NCI-H187 treated with DMSO at 0.1 percent for 48 hours (cell line): ENCODE measurements around the gene RNF126.
"Not testable (repeated sequence)": the region's sequence is repeated elsewhere in the genome, so short reads cannot be mapped to it uniquely, and the experiment has no call there.

Source experiments
- DNase-seq: peaks from one replicate; lab custom pipeline; 2025; lab: John Stamatoyannopoulos, UW

Gene RNF126

DNA sequence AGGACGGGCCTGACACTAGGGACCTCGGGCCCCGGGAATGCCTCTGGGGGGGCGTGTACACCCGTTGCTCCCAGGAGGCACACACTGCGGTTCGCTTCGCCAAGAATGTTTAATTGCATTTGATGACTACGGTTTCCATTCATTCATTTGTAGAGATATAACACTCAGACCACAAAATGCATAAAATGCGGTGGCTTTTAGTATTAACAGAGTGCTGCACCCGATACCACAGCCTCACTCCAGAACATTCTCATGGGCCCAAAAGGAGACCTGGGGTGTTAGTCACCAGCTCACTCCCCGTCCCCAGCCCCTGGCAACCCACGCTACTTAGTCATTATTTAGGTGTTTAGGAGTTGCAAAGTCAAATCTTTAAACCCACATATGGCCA is 51.5 kb downstream of the RNF126 start:
- no peak for DNase-seq

DNA sequence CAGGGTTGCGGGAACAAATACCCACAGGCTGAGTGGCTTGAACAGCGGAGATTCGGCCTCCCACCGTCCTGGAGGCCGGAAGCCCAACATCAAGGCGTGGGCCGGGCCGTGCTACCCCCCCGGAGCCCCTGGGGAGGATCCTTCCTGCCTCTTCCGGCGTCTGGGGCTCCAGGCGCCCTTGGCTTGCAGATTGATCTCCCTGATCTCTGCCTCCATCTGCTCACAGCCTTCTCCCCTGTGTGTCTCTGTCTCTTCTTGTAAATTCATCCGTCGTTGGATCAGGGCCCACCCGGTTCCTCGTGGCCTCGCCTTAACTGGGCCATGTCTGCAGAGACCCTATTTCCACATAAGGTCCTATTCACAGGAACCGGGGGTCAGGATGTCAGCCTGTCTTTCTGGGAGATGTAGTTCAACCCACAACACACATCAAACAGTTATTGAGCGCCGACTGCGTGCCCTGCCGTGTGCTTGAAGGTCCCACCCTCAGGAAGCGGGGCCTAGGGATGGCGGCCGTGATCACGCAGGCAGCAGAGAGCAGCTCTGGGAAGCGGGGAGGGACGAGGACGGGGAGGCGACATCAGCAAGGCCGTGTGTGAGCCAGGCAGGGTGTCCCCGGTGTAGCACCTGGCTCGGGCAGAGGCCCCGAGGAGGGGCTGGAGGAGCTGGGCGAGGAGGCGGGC is 52.1 kb downstream of the RNF126 start:
- no peak for DNase-seq

DNA sequence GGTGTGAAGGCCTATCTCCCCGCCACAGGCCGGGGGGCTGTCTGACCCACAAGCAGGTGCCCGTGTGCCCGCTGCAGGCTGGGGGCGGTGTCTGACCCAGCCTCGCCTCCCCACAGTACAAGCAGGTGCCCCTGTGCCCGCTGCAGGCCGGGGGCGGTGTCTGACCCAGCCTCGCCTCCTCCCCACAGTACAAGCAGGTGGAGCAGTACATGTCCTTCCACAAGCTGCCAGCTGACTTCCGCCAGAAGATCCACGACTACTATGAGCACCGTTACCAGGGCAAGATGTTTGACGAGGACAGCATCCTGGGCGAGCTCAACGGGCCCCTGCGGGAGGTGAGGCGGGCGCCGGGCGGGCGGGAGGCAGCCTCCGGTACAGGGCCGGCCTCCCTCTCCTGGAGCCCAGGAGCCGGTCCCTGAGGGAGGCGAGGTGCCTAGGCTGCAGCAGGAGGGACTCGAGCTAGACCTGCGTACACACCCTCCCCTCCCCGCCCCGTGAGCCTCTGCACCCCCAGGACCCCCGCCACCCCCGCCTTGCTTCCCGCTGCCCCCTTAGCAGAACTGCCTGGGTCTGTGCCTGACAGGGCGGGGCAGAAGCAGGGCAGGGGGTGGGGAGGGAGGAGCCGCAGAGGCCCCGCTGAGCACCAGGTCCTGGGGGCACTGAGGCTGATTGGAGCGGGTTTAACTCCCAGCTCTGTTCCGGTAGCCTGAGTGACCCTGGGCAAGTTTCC is 52.8 kb downstream of the RNF126 start:
- no peak for DNase-seq

DNA sequence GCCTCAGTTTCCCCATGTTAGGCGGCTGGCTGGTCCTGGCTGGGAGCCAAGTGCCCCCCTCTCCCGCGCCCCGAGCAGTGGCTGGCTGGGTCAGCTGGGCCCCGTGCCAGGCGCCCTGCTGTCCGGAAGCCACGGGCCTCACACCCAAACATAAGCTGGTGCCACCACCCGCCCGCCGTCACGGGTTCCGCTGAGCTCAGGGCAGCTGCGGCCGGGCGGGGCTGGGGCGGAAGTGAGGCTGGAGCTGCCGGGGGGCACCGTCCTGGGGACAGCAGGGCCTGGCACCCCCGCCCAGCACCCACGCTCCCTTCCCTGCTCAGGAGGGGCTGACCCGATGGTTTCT is 54.0 kb downstream of the RNF126 start:
- DNase-seq: no peak

DNA sequence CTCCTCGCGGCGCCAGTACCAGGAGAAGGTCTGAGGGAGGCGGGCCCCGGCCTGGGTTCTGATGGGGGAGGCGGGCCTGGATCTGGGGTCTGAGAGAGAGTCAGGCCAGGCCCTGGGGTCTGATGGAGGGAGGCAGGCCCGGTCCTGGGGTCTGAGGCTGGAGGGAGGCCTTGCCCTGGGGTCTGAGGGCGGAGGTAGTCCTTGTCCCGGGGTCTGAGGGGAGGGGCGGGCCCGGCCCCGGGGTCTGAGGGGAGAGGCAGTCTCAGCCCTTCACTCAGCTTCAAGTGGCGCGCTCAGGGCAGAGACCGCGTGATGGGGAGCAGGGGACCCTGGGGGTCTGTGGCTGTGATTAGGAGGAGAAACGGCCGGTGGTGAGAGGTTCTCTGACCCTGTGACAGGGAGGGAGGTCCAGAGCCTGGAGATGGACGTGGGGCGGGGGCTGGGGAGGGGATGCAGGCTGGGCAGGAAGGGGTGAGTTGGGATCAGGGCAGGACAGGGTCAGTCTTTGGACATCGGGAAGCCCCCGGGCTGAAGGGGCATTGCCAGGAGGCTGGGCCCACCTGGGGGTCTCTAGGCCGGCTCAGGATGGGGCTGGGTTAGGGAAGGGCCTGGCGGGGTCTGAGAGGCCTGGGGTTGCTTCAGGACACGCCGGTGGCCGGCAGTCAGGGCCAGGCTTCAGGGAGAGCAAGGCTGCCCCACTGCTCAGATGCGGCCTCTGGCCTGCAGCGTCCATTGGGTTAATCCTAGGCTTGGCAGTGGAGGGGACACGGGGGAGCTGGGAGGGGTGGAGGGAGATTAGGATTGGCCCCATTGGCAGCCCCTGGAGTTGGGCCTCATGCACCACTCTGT is 54.6 kb downstream of the RNF126 start:
- no peak for DNase-seq

DNA sequence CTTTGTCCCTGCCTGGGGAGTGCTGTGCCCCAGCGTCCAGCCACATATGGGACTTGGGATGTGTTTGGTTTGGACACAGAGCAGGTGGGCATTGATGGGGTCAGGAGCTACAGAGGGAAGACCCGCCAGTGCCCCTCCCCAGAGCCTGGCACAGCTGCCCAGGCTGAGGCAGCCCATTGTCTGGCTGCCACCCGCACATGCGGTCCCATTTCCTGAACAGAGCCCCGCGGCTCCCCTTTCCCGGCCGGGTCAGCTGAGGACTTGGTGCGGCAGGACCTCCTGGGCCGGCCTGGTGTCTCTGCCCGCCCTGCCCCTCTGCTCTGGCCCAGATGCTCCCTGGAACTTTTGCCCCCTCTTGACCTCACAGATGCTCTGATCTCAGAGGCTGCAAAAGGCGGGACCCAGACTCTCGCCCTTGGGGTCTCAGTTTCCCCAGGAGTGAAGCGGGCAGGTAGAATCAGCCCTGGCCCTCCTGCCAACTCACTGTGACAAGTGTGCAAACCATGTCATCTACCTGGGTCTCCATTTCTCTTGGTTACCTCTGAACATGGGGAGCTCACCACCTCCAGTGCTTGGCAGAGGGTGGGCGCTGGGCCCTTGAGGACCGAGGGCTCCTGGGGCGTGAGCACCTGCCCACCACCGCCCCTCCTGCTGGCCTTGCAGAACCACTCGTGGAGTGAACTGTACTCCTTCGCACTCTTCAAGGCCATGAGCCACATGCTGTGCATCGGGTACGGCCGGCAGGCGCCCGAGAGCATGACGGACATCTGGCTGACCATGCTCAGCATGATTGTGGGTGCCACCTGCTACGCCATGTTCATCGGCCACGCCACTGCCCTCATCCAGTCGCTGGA is 55.5 kb downstream of the RNF126 start:
- DNase-seq: no peak

DNA sequence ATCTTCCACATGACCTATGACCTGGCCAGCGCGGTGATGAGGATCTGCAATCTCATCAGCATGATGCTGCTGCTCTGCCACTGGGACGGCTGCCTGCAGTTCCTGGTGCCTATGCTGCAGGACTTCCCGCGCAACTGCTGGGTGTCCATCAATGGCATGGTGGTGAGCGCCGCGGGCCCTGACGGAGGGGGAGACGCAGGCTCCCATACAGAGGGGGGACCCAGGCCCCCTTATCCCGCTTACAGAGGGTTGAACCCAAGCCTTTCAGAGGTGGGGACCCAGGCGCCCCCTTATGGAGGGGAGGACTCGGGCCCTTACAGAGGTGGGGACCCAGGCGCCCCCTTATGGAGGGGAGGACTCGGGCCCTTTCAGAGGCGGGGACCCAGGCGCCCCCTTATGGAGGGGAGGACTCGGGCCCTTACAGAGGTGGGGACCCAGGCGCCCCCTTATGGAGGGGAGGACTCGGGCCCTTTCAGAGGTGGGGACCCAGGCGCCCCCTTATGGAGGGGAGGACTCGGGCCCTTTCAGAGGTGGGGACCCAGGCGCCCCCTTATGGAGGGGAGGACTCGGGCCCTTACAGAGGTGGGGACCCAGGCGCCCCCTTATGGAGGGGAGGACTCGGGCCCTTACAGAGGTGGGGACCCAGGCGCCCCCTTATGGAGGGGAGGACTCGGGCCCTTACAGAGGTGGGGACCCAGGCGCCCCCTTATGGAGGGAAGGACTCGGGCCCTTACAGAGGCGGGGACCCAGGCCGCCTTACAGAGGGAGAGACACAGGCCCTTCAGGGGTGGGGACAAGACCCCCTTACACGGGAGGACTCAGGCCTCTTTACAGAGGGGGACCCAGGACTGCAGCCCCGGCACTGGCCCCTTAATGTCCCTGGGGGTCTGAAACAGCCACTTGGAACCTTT is 57.7 kb downstream of the RNF126 start:
- not testable (repeated sequence) for DNase-seq

DNA sequence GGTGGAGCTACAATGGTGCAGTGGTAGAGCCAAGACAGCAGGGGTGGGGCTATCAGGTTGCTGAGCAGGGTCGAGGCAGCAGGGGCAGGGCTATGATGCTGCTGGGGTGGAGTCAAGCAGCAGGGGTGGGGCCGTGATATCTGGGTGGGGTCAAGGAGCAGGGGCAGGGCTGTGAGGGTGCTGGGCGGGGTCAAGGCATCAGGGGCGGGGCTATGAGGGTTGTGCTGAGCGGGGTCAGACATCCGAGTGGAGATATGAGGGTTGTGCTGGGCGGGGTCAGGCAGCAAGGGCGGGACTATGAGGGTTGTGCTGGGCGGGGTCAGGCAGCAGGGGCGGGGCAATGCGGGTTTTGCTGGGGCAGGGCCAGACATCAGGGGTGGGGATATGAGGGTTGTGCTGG is 58.7 kb downstream of the RNF126 start:
- DNase-seq: no peak

DNA sequence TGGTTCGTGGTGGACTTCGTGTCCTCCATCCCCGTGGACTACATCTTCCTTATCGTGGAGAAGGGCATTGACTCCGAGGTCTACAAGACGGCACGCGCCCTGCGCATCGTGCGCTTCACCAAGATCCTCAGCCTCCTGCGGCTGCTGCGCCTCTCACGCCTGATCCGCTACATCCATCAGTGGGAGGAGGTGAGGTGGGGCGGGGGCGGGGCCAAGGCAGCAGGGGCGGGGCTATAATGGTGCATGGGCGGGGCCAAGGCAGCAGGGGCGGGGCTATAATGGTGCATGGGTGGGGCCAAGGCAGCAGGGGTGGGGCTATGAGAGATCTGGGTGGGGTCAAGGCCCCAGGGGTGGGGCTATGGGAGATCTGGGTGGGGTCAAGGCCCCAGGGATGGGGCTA is 59.2 kb downstream of the RNF126 start:
- DNase-seq: not testable (repeated sequence)

DNA sequence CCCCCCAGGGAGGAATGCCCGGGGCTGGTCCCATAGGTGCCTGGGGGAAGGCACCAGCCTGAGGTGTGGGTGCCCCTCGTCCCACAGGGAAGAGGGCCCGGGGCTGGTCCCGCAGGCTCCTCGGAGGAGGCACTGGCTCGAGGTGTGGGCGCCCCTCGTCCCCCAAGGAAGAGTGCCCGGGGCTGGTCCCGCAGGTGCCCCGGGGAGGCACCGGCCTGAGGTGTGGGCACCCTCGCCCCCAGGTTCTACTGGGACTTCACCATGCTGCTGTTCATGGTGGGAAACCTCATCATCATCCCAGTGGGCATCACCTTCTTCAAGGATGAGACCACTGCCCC is 59.7 kb downstream of the RNF126 start:
- not testable (repeated sequence) for DNase-seq

DNA sequence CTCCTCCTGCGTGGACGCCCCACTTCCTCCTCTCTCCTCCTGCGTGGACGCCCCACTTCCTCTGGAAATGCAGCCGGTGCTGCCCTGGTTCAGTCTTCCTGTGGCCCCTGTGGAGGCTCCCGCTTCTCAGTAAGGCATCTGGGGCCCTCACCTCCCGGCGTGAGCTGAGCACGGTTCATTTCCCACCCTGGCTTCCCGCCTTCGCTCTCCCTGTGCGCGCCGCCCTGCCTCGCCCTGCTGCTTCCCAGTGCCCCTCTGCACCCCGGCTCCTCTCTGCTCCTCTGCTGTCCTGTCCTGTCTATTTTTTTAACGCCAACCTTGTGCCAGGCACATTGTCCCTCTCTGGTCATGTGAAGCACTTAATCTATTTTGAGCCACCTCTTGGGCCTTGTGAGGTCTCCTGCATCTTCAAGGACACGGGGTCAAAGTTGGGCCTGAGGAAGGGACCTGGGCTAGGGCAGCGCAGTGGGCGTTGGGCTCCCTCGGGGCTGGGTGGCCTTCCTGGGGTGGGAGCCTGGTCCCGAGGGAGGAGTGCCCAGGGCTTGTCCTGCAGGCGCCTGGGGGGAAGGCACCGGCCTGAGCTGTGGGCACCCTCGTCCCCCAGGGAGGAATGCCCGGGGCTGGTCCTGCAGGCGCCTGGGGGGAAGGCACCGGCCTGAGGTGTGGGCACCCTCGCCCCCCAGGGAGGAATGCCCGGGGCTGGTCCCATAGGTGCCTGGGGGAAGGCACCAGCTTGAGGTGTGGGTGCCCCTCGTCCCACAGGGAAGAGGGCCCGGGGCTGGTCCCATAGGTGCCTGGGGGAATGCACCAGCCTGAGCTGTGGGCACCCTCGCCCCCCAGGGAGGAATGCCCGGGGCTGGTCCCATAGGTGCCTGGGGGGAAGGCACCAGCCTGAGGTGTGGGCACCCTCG is 60.4 kb downstream of the RNF126 start:
- DNase-seq: no peak

DNA sequence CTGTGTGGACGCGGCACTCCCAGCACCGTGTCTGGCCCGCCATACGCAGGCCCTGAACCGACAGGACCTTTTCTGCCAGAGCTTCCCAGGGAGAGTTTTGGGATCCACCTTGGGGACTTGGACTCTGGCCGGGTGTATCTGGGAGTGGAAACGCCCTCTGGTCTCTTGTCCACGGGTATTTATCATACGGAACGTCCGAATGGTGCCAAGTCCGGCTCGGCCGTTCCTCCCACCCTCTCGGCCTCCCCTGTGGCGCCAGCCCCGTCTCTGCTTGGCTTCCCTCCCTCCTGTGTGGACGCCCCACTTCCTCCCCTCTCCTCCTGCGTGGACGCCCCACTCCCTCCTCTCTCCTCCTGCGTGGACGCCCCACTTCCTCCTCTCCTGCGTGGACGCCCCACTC is 61.2 kb downstream of the RNF126 start:
- DNase-seq: no peak

DNA sequence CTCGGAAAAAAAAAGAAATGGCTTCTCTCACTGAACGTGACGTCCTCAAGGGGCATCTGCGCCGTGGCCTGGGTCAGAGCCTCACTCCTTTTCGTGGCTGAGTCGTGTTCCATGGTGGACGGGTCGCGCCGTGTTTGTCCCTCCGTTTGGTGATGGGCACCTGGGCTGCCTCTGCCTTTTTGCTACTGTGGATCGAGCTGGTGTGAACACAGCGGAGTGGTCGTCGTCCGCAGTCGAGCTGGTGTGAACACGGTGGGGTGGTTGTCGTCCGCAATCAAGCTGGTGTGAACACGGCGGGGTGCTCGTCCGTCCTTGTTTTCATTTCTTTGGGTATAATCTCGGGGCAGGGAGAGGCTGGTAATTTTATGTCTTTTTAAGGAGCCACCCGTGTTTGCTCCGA is 61.7 kb downstream of the RNF126 start:
- DNase-seq: no peak
